H1 (cell line): ENCODE data around the gene SLC10A2. TPM values are rescaled to one million over a fixed set of nuclear protein-coding genes. Genes with fewer than 3 reads are reported as not detected.

Experiments
- CTCF ChIA-PET: fragments of 300-600 bp; sonication (Branson Sonifier 250); formaldehyde crosslinking; loops from one replicate; lab custom pipeline; 2021; ENCODE audit not compliant: partially characterized antibody; lab: Charles Lee
- POLR2A ChIA-PET: fragments of 300-600 bp; sonication (Branson Sonifier 250); formaldehyde crosslinking; loops from one replicate; lab custom pipeline; 2021; ENCODE audit warnings: inconsistent platforms; ENCODE audit not compliant: partially characterized antibody; lab: Charles Lee
- DNase-seq, 2 experiments: peaks; one replicate each; pipeline versions ENCODE4 v3.0.0 to v3.0.0-alpha.2; 2010 to 2022; ENCODE audit warnings: low spot score in 2 of 2, low read depth in 1 of 2, mixed read lengths in 1 of 2
- FAIRE-seq: peaks from 2 replicates; lab custom pipeline; 2011; peaks lifted over from hg19 to GRCh38; lab: Jason Lieb, UNC
- H2AFZ ChIP-seq: 2 replicates; pipeline ENCODE4 v1.8.1; 2012; ENCODE audit warnings: low read length, inconsistent platforms
- H2AK5ac ChIP-seq: 2 replicates; pipeline ENCODE4 v1.6.1; 2013; ENCODE audit warnings: low read depth, low read length
- H2BK120ac ChIP-seq: replicated peaks from 2 replicates; pipeline ENCODE3; 2013; ENCODE audit warnings: low read depth, low read length, inconsistent platforms
- H2BK12ac ChIP-seq: 2 replicates; pipeline ENCODE4 v1.6.1; 2013; ENCODE audit warnings: low read depth, low read length
- H2BK15ac ChIP-seq: 2 replicates; pipeline ENCODE4 v1.6.1; 2013; ENCODE audit warnings: low read length
- H2BK20ac ChIP-seq: 2 replicates; pipeline ENCODE4 v1.6.1; 2013; ENCODE audit warnings: low read length
- H2BK5ac ChIP-seq: 2 replicates; pipeline ENCODE4 v1.6.1; 2013; ENCODE audit warnings: low read depth, low read length
- H3K14ac ChIP-seq: 2 replicates; pipeline ENCODE4 v1.6.1; 2013; ENCODE audit warnings: inconsistent platforms; ENCODE audit not compliant: insufficient read length
- H3K18ac ChIP-seq: 2 replicates; pipeline ENCODE4 v1.6.1; 2013; ENCODE audit warnings: low read length; ENCODE audit errors: extremely low read depth
- H3K23ac ChIP-seq: 2 replicates; pipeline ENCODE4 v1.6.1; 2013; ENCODE audit warnings: inconsistent platforms; ENCODE audit not compliant: insufficient read length
- H3K23me2 ChIP-seq: 2 replicates; pipeline ENCODE4 v1.6.1; 2013; ENCODE audit warnings: low read depth, low read length
- H3K27ac ChIP-seq: 2 replicates; pipeline ENCODE4 v1.6.1; 2011; ENCODE audit warnings: low read depth, low read length, inconsistent platforms
- H3K27me3 ChIP-seq, 4 experiments: replicated peaks in 1 of 4; 1 replicate in 1 of 4; 2 replicates in 3 of 4; pipeline versions ENCODE4 v1.6.1 to v1.8.1; 2011 to 2013; ENCODE audit warnings: low read length in 3 of 4, mild to moderate bottlenecking in 3 of 4, inconsistent platforms in 2 of 4, mixed read lengths in 2 of 4, moderate library complexity in 1 of 4; ENCODE audit not compliant: control insufficient read depth in 3 of 4, insufficient read depth in 3 of 4; ENCODE audit errors: extremely low read depth in 1 of 4
- H3K36me3 ChIP-seq, 4 experiments: 2 replicates each; pipeline versions ENCODE4 v1.6.1 to v1.8.1; 2011 to 2013; ENCODE audit warnings: mild to moderate bottlenecking in 4 of 4, low read length in 3 of 4, moderate library complexity in 2 of 4, control low read depth in 1 of 4, inconsistent platforms in 1 of 4; ENCODE audit not compliant: insufficient read depth in 4 of 4, control insufficient read depth in 2 of 4
- H3K4ac ChIP-seq: replicated peaks from 2 replicates; pipeline ENCODE3; 2013; ENCODE audit warnings: low read length, low read depth, mixed read lengths, inconsistent platforms; ENCODE audit not compliant: insufficient read length
- H3K4me1 ChIP-seq, 4 experiments: replicated peaks in 1 of 4; 1 replicate in 1 of 4; 2 replicates in 3 of 4; pipeline versions ENCODE4 v1.6.1 to v1.8.1; 2011 to 2013; ENCODE audit warnings: low read length in 3 of 4, inconsistent platforms in 2 of 4, mixed read lengths in 1 of 4; ENCODE audit not compliant: insufficient read depth in 4 of 4, control insufficient read depth in 3 of 4
- H3K4me2 ChIP-seq, 2 experiments: 2 replicates each; pipeline versions ENCODE4 v1.6.1 to v1.8.1; 2011 to 2013; ENCODE audit warnings: low read depth in 2 of 2, low read length in 2 of 2, control low read depth in 1 of 2, inconsistent platforms in 1 of 2, mild to moderate bottlenecking in 1 of 2; ENCODE audit not compliant: insufficient read depth in 1 of 2
- H3K4me3 ChIP-seq, 4 experiments: fragments of 200-600, 300-600 bp in 1 of 4; sonication (generic), shearing (Covaris generic), sonication (Bioruptor Twin) in 1 of 4; 2 replicates each; pipeline versions ENCODE4 v1.5.1 to v1.8.1; 2011 to 2016; ENCODE audit warnings: low read length in 4 of 4, low read depth in 3 of 4, control low read depth in 2 of 4, inconsistent platforms in 2 of 4, mild to moderate bottlenecking in 2 of 4, mixed read lengths in 1 of 4, moderate library complexity in 1 of 4; ENCODE audit not compliant: insufficient read depth in 2 of 4; ENCODE audit errors: extremely low read depth in 1 of 4
- H3K56ac ChIP-seq: replicated peaks from 2 replicates; pipeline ENCODE3; 2013; ENCODE audit warnings: low read depth, mild to moderate bottlenecking, mixed read lengths, low read length, inconsistent platforms; ENCODE audit not compliant: insufficient read length
- H3K79me1 ChIP-seq: 2 replicates; pipeline ENCODE4 v1.6.1; 2013; ENCODE audit warnings: low read depth, low read length, control low read depth
- H3K79me2 ChIP-seq, 2 experiments: 2 replicates each; pipeline versions ENCODE4 v1.6.1 to v1.8.1; 2012 to 2013; ENCODE audit warnings: low read length in 2 of 2, mild to moderate bottlenecking in 2 of 2, inconsistent platforms in 1 of 2; ENCODE audit not compliant: insufficient read depth in 2 of 2, control insufficient read depth in 1 of 2
- H3K9ac ChIP-seq, 4 experiments: replicated peaks in 1 of 4; 1 replicate in 1 of 4; 2 replicates in 3 of 4; pipeline versions ENCODE4 v1.6.1 to v1.8.1; 2011 to 2013; ENCODE audit warnings: low read depth in 3 of 4, low read length in 3 of 4, control low read depth in 2 of 4, mild to moderate bottlenecking in 2 of 4, moderate library complexity in 2 of 4, inconsistent platforms in 1 of 4; ENCODE audit errors: extremely low read depth in 1 of 4
- H3K9me3 ChIP-seq, 2 experiments: 2 replicates each; pipeline versions ENCODE4 v1.6.1 to v1.8.1; 2012 to 2013; ENCODE audit warnings: mild to moderate bottlenecking in 2 of 2, moderate library complexity in 2 of 2, control low read depth in 1 of 2, inconsistent platforms in 1 of 2, low read depth in 1 of 2, low read length in 1 of 2, mixed read lengths in 1 of 2; ENCODE audit not compliant: insufficient read depth in 2 of 2
- H4K20me1 ChIP-seq, 2 experiments: replicated peaks in 1 of 2; 2 replicates each; pipeline versions ENCODE3 to v1.8.1; 2011 to 2013; ENCODE audit warnings: inconsistent platforms in 2 of 2, low read length in 2 of 2, mild to moderate bottlenecking in 1 of 2; ENCODE audit not compliant: insufficient read depth in 2 of 2, control insufficient read depth in 1 of 2
- H4K5ac ChIP-seq: 2 replicates; pipeline ENCODE4 v1.6.1; 2013; ENCODE audit warnings: low read length, low read depth, mixed read lengths, inconsistent platforms; ENCODE audit not compliant: insufficient read length
- H4K8ac ChIP-seq: 2 replicates; pipeline ENCODE4 v1.8.0; 2013; ENCODE audit warnings: mild to moderate bottlenecking, moderate library complexity, low read length, inconsistent platforms; ENCODE audit not compliant: insufficient read depth; ENCODE audit errors: extremely low read depth
- H4K91ac ChIP-seq: replicated peaks from 2 replicates; pipeline ENCODE3; 2013; ENCODE audit warnings: low read length, mixed read lengths, inconsistent platforms; ENCODE audit not compliant: insufficient read length
- ASH2L ChIP-seq: fragments of 200-600, 300-600 bp; sonication (generic); IDR thresholded peaks from one replicate; pipeline ENCODE4 v1.7.1; 2017; ENCODE audit warnings: low read length
- BACH1 ChIP-seq: IDR thresholded peaks from 2 replicates; pipeline ENCODE4 v1.6.1; 2012; ENCODE audit warnings: low read length, improper control_type of control experiment
- CBX5 ChIP-seq: fragments of 300-800, 300-1000 bp; sonication (generic); IDR thresholded peaks from 2 replicates; pipeline ENCODE4 v1.7.1; 2016; ENCODE audit warnings: antibody characterized with exemption, low read length, low read depth
- CBX8 ChIP-seq: fragments of 300-800, 300-1000 bp; sonication (generic); IDR thresholded peaks from 2 replicates; pipeline ENCODE4 v1.7.1; 2016; ENCODE audit warnings: low read depth, low read length, borderline replicate concordance
- PHF8 ChIP-seq: fragments of 200-600 bp; sonication (generic); conservative IDR thresholded peaks from 2 replicates; pipeline ENCODE4 v1.7.1; 2012; ENCODE audit warnings: low read depth, mild to moderate bottlenecking, inconsistent platforms, low read length, moderate library complexity
- SP2 ChIP-seq: IDR thresholded peaks from 2 replicates; pipeline ENCODE4 v1.6.1; 2012; ENCODE audit warnings: mild to moderate bottlenecking, low read length, inconsistent platforms
- ZNF274 ChIP-seq: IDR thresholded peaks from 2 replicates; pipeline ENCODE4 v1.7.0; 2012; ENCODE audit warnings: low read length, borderline replicate concordance; ENCODE audit errors: extremely low read depth
- WGBS, 2 experiments: shearing (Covaris generic) in 1 of 2; methylation state at CpG; one replicate each; pipeline versions ENCODE4 v1.1.6 to v1.1.7; 2013 to 2015; ENCODE audit warnings: low lambda C conversion rate in 2 of 2, mixed read lengths in 2 of 2, inconsistent platforms in 1 of 2, low coverage in 1 of 2, missing lambda C conversion rate in 1 of 2; ENCODE audit not compliant: insufficient replicate concordance in 2 of 2, insufficient coverage in 1 of 2, insufficient read length in 1 of 2; ENCODE audit errors: extremely low coverage in 1 of 2, missing lambda C conversion rate in 1 of 2; 5-methylcytosine and 5-hydroxymethylcytosine counted together
- polyA plus RNA-seq, 7 experiments: library from polyadenylated mRNA; depleted of rRNA in 3 of 7; stranded (reverse) in 5 of 7; unstranded in 2 of 7; fragments of >200 nt in 5 of 7; fragments of 200-250 nt in 2 of 7; gene quantifications; 1 replicate in 5 of 7; 2 replicates in 1 of 7; 4 replicates in 1 of 7; pipeline versions ENCODE4 v1.2.1 to v1.2.3, GENCODE V29; 2011 to 2013; ENCODE audit warnings: missing spikeins in 2 of 7, mixed read lengths in 2 of 7
- total RNA-seq: library from RNA; stranded (reverse); fragmentation: NEBNext Ultra II Directional; extraction: Animal tissue kit (Norgen Biotek cat#: 25700); gene quantifications from 2 replicates; pipeline ENCODE4 v1.2.1, GENCODE V29; 2021

Gene SLC10A2
- total and polyA plus RNA-seq, 2 of the 8 experiments (the other 6 are each of a cell fraction or from before 2014, with no cell fraction given): not detected

DNA sequence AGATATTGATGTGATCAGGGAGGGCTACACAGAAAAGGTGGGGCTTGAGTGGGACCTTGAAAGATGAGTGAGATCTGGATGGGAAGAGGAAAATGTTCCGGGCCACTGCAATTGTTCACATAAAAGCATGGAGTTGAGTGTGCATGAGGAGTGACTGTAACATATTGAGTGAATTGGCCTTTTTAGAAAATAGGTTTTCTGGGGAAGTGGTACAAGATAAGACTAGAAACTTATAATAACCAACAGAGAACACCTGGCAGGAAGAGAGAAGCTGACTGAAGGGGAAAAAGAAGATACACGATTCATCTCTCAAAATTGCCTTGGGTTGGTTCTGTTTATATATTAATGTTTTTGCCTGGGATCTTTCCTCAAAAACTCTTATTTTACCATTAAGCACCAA is 32.2 kb downstream of the SLC10A2 start:
- Histone ChIP-seq H4K91ac (no peak overlapping the region), H3K4me3 (no peak overlapping the region), H4K5ac (no peak overlapping the region), H2BK120ac (no peak overlapping the region), H3K4me1 (no peaks in the 10 kb centered on the region), H3K79me2 (no peaks in the 10 kb centered on the region), H3K23ac (no peak overlapping the region), H2AK5ac (no peak overlapping the region), H3K27me3 (no peaks in the 10 kb centered on the region), H3K14ac (no peak overlapping the region), H3K79me1 (no peaks in the 10 kb centered on the region), H2BK15ac (no peak overlapping the region), H3K27ac (no peak overlapping the region), H3K9me3 (no peaks in the 10 kb centered on the region), H4K20me1 (no peaks in the 10 kb centered on the region), H3K4ac (no peak overlapping the region), H3K4me2 (no peak overlapping the region), H3K18ac (no peak overlapping the region), H3K36me3 (no peaks in the 10 kb centered on the region), H3K56ac (no peak overlapping the region), H2BK5ac (no peak overlapping the region), H3K9ac (no peak overlapping the region), H2AFZ (no peak overlapping the region), H2BK20ac (no peak overlapping the region), H2BK12ac (no peak overlapping the region), H3K23me2 (no peaks in the 10 kb centered on the region), H4K8ac (no peak overlapping the region)
- TF ChIP-seq PHF8 (no peak), CBX5 (no peak), ZNF274 (no peak), BACH1 (no peak), CBX8 (no peak), SP2 (no peak), ASH2L (no peak)
- ChIA-PET CTCF (interaction anchor here (0.6 to 2.3 kb wide), 8 partner anchors 10 to 934 kb away, joined by 3 to 12 read pairs (median 4); no protein-coding TSS in a partner anchor), POLR2A (no interaction called here)
- FAIRE-seq (no peak), DNase-seq (no peak)
- WGBS, 2 experiments: 83% methylated on average over 2 of the region's 2 CpGs; no CpG with 5 or more reads in 1 of the 2 experiments
